ENCODE measurements around the gene PLXNC1. TPM values are rescaled to one million over a fixed set of nuclear protein-coding genes. Genes with fewer than 3 reads are reported as not detected.
A peak's percentile ranks its signal among the peaks of the same experiment; 100 is the strongest.

The PLXNC1 gene
- total and polyA plus RNA-seq, 2 of the 8 experiments (the other 6 are each of a cell fraction or from before 2014, with no cell fraction given), result 0.83 to 2.0 TPM

GRCh38 chr12:94267537-94267872 is 119.1 kb downstream of the PLXNC1 start:
- Histone ChIP-seq H3K36me3 (ENCODE audit: control insufficient read depth in 2 of 4, insufficient read depth in 4 of 4, low read length in 3 of 4) (no peaks in the 10 kb centered on the region), H2AK5ac (ENCODE audit: low read depth, low read length) (no peak overlapping the region), H3K4me2 (ENCODE audit: insufficient read depth in 1 of 2, low read depth in 2 of 2, low read length in 2 of 2) (no peak overlapping the region), H4K5ac (ENCODE audit: insufficient read length, low read depth, low read length) (no peak overlapping the region), H4K20me1 (replicated peaks in 1 of 2; ENCODE audit: control insufficient read depth in 1 of 2, insufficient read depth in 2 of 2, low read length in 2 of 2) (no peaks in the 10 kb centered on the region), H2BK20ac (ENCODE audit: low read length) (no peak overlapping the region), H3K23ac (ENCODE audit: insufficient read length) (no peak overlapping the region), H3K79me1 (ENCODE audit: low read depth, low read length) (no peaks in the 10 kb centered on the region), H3K9ac (replicated peaks in 1 of 4; ENCODE audit: extremely low read depth in 1 of 4, low read depth in 3 of 4, low read length in 3 of 4) (no peak overlapping the region), H2BK120ac (replicated peaks; ENCODE audit: low read depth, low read length) (no peak overlapping the region), H2BK12ac (ENCODE audit: low read depth, low read length) (peak overlapping the region; percentile 77; the same call in 1 of the 2 replicates), H3K27me3 (replicated peaks in 1 of 4; ENCODE audit: control insufficient read depth in 3 of 4, extremely low read depth in 1 of 4, insufficient read depth in 3 of 4, low read length in 3 of 4) (peaks cover 0 to 3% (median 2%) of the 10 kb centered on the region in 4 experiments; a peak in 2 of 7 replicates), H2BK5ac (ENCODE audit: low read depth, low read length) (no peak overlapping the region), H4K8ac (ENCODE audit: extremely low read depth, insufficient read depth, low read length) (no peak overlapping the region), H3K56ac (replicated peaks; ENCODE audit: insufficient read length, low read depth, low read length) (no peak overlapping the region), H2BK15ac (ENCODE audit: low read length) (no peak overlapping the region), H3K9me3 (ENCODE audit: insufficient read depth in 2 of 2, low read depth in 1 of 2, low read length in 1 of 2) (no peaks in the 10 kb centered on the region), H3K27ac (ENCODE audit: low read depth, low read length) (no peak overlapping the region), H3K79me2 (ENCODE audit: control insufficient read depth in 1 of 2, insufficient read depth in 2 of 2, low read length in 2 of 2) (no peaks in the 10 kb centered on the region), H3K4ac (replicated peaks; ENCODE audit: insufficient read length, low read depth, low read length) (no peak overlapping the region), H3K4me1 (replicated peaks in 1 of 4; ENCODE audit: control insufficient read depth in 3 of 4, insufficient read depth in 4 of 4, low read length in 3 of 4) (peaks cover 10 to 21% (median 15%) of the 10 kb centered on the region in 4 experiments), H4K91ac (replicated peaks; ENCODE audit: insufficient read length, low read length) (no peak overlapping the region), H3K23me2 (ENCODE audit: low read depth, low read length) (no peaks in the 10 kb centered on the region), H2AFZ (ENCODE audit: low read length) (no peak overlapping the region), H3K18ac (ENCODE audit: extremely low read depth, low read length) (no peak overlapping the region), H3K14ac (ENCODE audit: insufficient read length) (no peak overlapping the region), H3K4me3 (ENCODE audit: extremely low read depth in 1 of 4, insufficient read depth in 2 of 4, low read depth in 3 of 4, low read length in 4 of 4) (no peak overlapping the region)
- DNase-seq (ENCODE audit: low read depth in 1 of 2, low spot score in 2 of 2) (no peak), FAIRE-seq (no peak)
- ChIA-PET CTCF (ENCODE audit: partially characterized antibody) (no interaction called here), POLR2A (ENCODE audit: partially characterized antibody) (no interaction called here)
- TF ChIP-seq BACH1 (IDR thresholded peaks at IDR 0.05; ENCODE audit: low read length), result no peak
- WGBS, 2 experiments (ENCODE audit: extremely low coverage in 1 of 2, insufficient coverage in 1 of 2, insufficient read length in 1 of 2, insufficient replicate concordance in 2 of 2, low coverage in 1 of 2, low lambda C conversion rate in 2 of 2, missing lambda C conversion rate in 1 of 2), result 90% methylated on average over 3 of the region's 3 CpGs; no CpG with 5 or more reads in 1 of the 2 experiments
